Fibroblast of mammary gland (primary cell): ENCODE data around the gene SLCO2A1.

Experiments
- DNase-seq: peaks from one replicate; pipeline ENCODE4 v3.0.0-alpha.2; 2010; ENCODE audit warnings: low read depth
- H3K4me3 ChIP-seq: 2 replicates; pipeline ENCODE4 v1.5.1; 2011; ENCODE audit warnings: low read depth, mild to moderate bottlenecking, low read length, moderate library complexity; ENCODE audit not compliant: control insufficient read depth
- TF ChIP-seq, protein P1 (sequence below): conservative IDR thresholded peaks from 2 replicates; pipeline ENCODE4 v1.5.1; 2011; ENCODE audit warnings: low read depth, low read length, inconsistent platforms; ENCODE audit not compliant: control insufficient read depth, insufficient read depth

The SLCO2A1 gene

DNA sequence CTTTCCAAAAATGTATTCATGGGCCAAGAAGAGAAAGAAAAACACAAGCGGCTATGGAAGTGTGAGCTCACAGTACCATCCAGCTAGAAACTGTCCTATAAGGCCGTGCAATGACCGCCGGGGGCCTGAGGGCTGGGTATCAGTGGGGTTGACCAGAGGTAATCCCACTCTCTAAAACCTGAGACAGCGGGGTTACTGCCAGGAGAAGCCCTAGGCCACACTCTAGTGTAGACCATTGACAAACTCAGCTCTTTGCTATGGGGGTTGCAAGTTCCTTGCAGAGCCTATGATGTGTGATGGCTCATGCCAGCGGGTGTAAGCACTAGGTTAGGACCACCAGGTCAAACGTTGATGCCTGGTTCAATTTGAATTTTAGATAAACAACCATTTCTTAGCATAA, 25.9 kb upstream of the SLCO2A1 start:
- H3K4me3 ChIP-seq, result no peak overlapping the region
- TF ChIP-seq, protein P1, sequence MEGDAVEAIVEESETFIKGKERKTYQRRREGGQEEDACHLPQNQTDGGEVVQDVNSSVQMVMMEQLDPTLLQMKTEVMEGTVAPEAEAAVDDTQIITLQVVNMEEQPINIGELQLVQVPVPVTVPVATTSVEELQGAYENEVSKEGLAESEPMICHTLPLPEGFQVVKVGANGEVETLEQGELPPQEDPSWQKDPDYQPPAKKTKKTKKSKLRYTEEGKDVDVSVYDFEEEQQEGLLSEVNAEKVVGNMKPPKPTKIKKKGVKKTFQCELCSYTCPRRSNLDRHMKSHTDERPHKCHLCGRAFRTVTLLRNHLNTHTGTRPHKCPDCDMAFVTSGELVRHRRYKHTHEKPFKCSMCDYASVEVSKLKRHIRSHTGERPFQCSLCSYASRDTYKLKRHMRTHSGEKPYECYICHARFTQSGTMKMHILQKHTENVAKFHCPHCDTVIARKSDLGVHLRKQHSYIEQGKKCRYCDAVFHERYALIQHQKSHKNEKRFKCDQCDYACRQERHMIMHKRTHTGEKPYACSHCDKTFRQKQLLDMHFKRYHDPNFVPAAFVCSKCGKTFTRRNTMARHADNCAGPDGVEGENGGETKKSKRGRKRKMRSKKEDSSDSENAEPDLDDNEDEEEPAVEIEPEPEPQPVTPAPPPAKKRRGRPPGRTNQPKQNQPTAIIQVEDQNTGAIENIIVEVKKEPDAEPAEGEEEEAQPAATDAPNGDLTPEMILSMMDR, result no peak
- DNase-seq, result no peak

DNA sequence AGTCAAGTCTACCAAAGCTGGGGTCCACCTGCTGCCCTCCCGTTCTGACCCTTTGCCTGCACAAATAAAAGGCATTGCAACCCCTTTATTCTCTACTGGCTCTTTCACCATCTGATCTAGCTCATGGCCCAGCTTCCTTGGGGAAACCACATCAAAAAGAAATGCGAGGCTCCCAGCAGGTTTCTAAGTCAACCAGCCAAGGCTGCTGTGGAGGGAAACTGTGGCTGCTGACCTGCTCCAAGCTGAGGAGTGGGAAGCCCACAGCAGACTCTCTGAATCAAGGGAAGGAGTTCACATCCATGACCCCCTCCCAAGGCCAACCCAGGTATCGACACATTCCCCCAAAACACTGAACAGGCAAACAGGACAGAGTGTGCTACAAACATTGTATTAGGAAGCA, 25.2 kb upstream of the SLCO2A1 start:
- no peak overlapping the region for H3K4me3 ChIP-seq
- DNase-seq, result no peak
- TF ChIP-seq, protein P1, result no peak

DNA sequence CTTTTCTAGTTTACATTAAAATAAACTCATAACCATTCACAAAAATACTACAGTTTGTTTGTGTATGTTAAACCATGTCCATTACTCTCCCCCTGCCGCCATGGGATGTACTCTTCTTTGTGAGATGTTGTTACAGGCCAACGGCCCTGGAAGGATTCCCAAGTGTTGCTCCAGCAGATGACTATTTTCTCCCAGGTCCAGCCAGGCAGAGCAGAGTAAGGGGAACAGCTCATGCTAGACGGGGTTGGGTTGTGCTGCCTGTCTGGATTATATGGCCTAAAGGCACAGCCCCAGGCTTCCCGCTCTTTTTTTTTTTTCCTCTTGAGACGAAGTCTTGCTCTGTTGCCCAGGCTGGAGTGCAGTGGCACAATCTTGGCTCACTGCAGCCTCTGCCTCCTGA, 24.5 kb upstream of the SLCO2A1 start:
- DNase-seq, result peak; percentile 37
- H3K4me3 ChIP-seq, result no peak overlapping the region
- TF ChIP-seq, protein P1, result no peak

DNA sequence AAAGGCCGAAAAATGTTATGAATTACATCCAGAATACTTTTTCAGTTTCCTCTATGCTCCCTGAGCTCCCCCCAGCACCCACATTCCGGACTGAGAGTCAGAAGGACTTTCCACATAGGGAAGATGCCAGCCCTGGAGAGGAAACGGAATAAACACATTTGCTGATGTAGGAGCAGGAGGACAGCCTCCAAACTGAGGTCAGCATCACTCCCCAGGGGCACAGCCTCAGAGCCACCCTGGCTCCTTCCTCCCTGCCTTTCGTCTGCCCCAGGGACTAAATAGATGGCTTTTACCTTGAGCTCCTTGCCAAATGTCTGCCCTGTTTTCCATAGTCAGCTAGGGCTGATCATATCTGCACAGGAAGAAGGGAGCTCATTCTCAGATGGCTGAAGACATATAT, 22.6 kb upstream of the SLCO2A1 start:
- TF ChIP-seq, protein P1, result no peak
- H3K4me3 ChIP-seq, result no peak overlapping the region
- DNase-seq, result no peak

DNA sequence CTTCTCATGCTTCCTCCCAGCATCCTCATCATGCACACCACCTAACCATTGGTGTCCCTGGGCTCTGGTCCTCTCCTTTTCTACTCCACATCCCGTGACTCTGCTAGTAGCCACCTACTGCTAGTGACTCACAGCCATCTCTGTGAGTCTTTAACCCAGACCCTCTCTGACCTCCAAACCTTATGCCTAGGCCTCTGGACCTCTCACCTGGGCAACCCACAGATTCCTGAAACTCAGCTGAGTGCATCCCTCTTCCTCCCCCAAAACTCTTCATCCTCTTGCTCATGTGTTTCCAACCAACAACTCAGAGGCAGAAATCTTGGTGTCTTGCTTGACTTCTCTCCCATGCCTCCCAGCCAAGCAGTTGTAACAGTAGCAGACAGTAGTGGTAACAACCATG, 20.0 kb upstream of the SLCO2A1 start:
- TF ChIP-seq, protein P1, result no peak
- H3K4me3 ChIP-seq, result no peak overlapping the region
- no peak for DNase-seq

DNA sequence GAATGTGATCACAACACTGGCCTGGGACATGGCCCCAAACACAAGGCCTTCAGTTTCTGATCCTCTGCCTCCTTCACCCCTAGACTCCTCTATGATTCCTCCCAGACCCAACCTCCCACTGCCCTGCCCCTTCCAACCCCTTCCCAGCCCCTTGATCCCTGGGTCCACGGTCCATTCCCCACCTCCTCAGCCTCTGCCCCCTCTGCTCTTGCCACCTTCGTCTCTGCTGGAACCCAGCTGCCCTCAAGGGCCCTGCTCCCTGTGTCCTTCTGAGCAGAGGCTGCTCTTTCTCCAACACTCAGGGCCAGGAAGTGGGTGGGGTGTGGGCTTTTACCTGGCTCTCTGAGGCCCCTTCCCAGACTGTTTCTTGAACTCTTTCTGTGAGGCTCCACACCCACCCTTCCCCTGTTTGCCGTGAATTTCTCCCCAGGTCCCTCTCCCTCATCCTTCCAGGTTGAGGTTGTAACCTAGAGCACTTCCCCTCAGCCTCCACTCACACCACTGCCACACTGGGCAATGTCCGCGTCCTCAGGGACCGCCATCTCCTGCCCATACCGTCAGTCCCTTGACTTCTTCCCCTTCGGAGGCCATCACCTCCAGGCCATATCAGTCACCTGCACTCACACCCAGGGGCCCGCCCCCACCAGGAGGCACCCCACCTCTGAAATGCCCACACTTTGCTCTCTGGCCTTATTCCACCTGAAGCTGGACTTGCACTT, 18.7 kb upstream of the SLCO2A1 start:
- TF ChIP-seq, protein P1, result no peak
- H3K4me3 ChIP-seq, result no peak overlapping the region
- DNase-seq, result no peak

DNA sequence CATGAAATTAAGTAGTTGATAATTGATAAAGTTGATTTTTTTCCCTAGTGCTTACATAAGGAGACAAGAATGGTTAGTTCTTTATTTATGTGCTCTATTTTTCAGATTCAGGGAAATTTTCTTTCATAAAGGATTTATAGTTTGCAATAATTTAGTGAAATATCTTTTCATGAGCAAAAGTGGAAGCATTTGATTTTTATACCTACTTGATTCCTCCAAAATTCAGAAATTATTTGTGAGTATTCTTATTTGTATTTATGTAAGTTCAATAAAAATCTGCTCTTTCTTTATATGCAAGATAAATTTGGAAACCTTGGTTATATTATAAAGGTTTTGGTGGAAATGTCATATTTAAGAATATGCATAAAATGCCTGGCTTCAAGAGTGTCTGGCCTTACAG, 14.7 kb upstream of the SLCO2A1 start:
- H3K4me3 ChIP-seq, result no peak overlapping the region
- DNase-seq, result no peak
- TF ChIP-seq, protein P1, result no peak
